Peyer's patch (tissue), 4 donors: ENCODE results near the gene RAB3A. TPM values are rescaled to one million over a fixed set of nuclear protein-coding genes. Genes with fewer than 3 reads are reported as not detected.

Experiments
- DNase-seq, 3 donors: peaks; one replicate each; pipeline ENCODE4 v3.0.0-alpha.2; 2017 to 2019
- H3K27ac ChIP-seq, 4 donors: fragments of 200-600 bp; sonication (generic); one replicate each; pipeline ENCODE4 v1.5.1; 2016 to 2019
- H3K27me3 ChIP-seq, 2 donors: fragments of 200-600 bp; sonication (generic); one replicate each; pipeline ENCODE4 v1.5.1; 2019
- H3K36me3 ChIP-seq, 3 donors: fragments of 200-600 bp; sonication (generic); one replicate each; pipeline ENCODE4 v1.5.1; 2016 to 2019
- H3K4me1 ChIP-seq, 4 donors: fragments of 200-600 bp; sonication (generic); one replicate each; pipeline ENCODE4 v1.5.1; 2016 to 2019
- H3K4me3 ChIP-seq, 4 donors: fragments of 200-600 bp; sonication (generic); 1 replicate in 3 of 4; 2 replicates in 1 of 4; pipeline ENCODE4 v1.5.1; 2016 to 2019; ENCODE audit warnings: mild to moderate bottlenecking in 1 of 4
- H3K9me3 ChIP-seq, 4 donors: fragments of 200-600 bp; sonication (generic); one replicate each; pipeline ENCODE4 v1.5.1; 2016 to 2019; ENCODE audit warnings: mild to moderate bottlenecking in 1 of 4
- POLR2A ChIP-seq, 2 donors: fragments of 450-650 bp; IDR thresholded peaks; one replicate each; pipeline ENCODE4 v1.5.1; 2017; ENCODE audit warnings: antibody characterized with exemption in 2 of 2, mild to moderate bottlenecking in 2 of 2, moderate library complexity in 2 of 2
- total RNA-seq, 4 donors: library from RNA; depleted of rRNA; stranded (reverse); fragments of >200 nt; gene quantifications; one replicate each; pipeline ENCODE4 v1.1.0, GENCODE V29; 2016
- TF ChIP-seq, protein P1 (sequence below), 6 experiments: fragments of 450-650 bp in 4 of 6; fragments of 200-600 bp in 2 of 6; sonication (generic) in 1 of 6; IDR thresholded peaks; one replicate each; pipeline ENCODE4 v1.5.1; 2017 to 2019; ENCODE audit warnings: antibody characterized with exemption in 6 of 6, mild to moderate bottlenecking in 3 of 6, moderate library complexity in 1 of 6

RAB3A gene
- total RNA-seq, 4 donors from 2014 or later = 6.1 to 9.5 (median 8.3) TPM; not detected in 1

DNA sequence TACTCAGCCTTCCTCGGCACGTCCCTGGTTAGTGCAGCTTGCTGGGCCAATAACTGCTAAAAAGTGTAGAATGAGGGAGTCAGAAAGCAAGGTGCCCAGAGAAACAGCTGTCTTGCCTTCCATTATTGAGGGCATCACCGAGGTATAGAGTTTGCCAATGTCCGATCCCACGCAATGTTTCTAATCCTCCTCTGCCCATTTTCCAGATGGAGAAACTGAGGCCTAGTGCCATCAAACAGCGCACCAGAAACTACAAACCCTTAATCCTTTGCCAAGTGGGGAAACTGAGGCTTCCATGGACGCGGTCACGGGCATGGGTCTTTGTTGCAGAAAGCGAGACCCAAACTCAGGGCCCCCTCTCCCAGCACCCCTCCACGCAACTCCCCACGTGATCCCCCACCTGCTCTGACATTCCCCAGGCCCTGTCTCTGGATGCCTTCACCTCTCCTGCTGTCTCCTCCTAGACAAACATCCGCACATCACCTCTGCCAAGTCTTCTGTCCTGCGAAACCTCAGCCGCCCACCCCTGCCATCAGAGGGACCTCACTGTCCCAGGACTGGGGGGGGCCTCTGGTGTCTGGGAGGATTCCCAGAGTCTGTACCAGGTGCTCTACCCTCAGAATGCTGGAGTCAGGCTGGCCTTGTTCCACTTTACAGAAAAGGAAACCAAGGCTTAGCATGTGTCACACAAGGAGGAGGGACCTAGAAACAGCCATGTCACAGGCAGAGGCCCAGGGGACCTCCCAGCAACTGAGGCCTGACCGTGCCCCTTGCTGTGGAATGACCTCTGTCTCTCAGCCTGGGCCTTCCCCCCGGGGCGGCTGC, 23.3 kb upstream of the RAB3A start:
- H3K36me3 ChIP-seq = no peaks in the 10 kb centered on the region
- H3K4me1 ChIP-seq = peaks cover 0 to 25% (median 9%) of the 10 kb centered on the region in 4 donors
- no peak overlapping the region for H3K4me3 ChIP-seq
- no peak overlapping the region for H3K27ac ChIP-seq
- TF ChIP-seq, protein P1, sequence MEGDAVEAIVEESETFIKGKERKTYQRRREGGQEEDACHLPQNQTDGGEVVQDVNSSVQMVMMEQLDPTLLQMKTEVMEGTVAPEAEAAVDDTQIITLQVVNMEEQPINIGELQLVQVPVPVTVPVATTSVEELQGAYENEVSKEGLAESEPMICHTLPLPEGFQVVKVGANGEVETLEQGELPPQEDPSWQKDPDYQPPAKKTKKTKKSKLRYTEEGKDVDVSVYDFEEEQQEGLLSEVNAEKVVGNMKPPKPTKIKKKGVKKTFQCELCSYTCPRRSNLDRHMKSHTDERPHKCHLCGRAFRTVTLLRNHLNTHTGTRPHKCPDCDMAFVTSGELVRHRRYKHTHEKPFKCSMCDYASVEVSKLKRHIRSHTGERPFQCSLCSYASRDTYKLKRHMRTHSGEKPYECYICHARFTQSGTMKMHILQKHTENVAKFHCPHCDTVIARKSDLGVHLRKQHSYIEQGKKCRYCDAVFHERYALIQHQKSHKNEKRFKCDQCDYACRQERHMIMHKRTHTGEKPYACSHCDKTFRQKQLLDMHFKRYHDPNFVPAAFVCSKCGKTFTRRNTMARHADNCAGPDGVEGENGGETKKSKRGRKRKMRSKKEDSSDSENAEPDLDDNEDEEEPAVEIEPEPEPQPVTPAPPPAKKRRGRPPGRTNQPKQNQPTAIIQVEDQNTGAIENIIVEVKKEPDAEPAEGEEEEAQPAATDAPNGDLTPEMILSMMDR (IDR thresholded peaks at IDR 0.05) = no peak
- TF ChIP-seq POLR2A (IDR thresholded peaks at IDR 0.05) = no peak
- peaks cover 0 to 10% of the 10 kb centered on the region in 2 donors for H3K27me3 ChIP-seq
- no peaks in the 10 kb centered on the region for H3K9me3 ChIP-seq
- DNase-seq = no peak

DNA sequence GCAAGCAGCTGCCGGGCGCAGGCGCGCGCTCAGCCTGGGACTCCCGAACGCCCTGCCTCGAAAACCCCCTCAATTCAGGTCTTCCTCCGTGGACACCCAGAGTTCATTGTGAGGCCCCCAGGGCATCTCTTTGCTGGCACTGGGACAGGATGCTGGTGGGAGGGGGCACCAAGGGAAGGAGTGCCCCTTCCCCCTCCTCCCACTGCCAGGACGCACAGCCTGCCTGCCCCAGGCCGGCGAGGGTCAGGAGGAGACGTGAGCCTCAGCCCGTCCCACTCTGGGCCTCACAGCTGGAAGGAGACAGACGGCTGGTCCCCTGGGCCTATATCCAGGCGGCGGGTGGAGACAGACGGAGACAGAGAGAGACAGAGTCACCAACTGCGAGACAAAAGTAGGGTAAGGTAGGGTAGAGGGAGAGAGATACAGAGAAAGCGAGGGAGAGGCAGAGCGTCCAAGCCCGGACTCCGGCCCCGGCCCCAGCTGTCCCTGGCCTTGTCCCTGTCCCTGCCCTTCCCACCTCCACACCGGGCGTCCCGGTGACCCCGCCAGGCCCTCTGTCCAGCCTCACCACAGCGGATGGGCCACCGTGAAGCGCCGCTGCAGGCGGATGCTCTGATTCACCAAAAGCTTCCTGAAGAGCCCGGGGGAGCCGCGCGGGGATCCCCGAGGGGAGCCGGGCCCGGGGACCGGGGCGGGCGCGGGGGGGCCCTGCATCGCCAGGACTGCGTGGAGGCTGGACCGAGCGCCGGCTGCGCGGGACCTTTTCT, 22.0 kb upstream of the RAB3A start, which contains the start of gene PDE4C:
Gene PDE4C (minus strand): TSS at position 737 of the 767 bp plus-strand sequence. CDS start 23 bp downstream, at position 714.
- no peak for TF ChIP-seq POLR2A (IDR thresholded peaks at IDR 0.05)
- TF ChIP-seq, protein P1 (IDR thresholded peaks at IDR 0.05) = no peak
- DNase-seq = no peak
- H3K27me3 ChIP-seq = peaks cover 0 to 10% of the 10 kb centered on the region in 2 donors
- no peaks in the 10 kb centered on the region for H3K36me3 ChIP-seq
- H3K9me3 ChIP-seq = no peaks in the 10 kb centered on the region
- H3K27ac ChIP-seq = peak within 1 kb of the TSS in 2 of 4 donors; percentile 12 to 41
- peak within 1 kb of the TSS in 1 of 4 donors; percentile 22 for H3K4me3 ChIP-seq
- peaks cover 0 to 29% (median 9%) of the 10 kb centered on the region in 4 donors for H3K4me1 ChIP-seq

DNA sequence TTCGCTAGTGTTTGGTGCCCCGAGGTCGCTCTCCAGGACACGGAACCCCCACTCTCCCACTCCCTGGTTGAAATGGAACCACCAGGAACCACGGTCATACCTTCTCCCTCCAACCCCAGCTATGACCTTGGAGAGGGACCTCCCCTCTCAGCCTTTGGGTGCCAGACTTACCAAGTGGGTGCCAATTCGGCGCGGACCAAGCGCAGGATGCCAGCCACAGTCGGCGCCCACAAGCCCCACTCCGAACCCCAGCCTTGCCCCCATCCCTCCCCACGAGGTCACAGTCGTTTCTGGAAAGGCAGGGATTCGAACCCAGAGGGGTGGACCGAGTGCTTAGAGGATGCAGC, 21.5 kb upstream of the RAB3A start:
- Histone ChIP-seq H3K27me3 (peaks cover 0 to 10% of the 10 kb centered on the region in 2 donors), H3K9me3 (no peaks in the 10 kb centered on the region), H3K4me1 (peaks cover 0 to 31% (median 9%) of the 10 kb centered on the region in 4 donors), H3K36me3 (no peaks in the 10 kb centered on the region), H3K27ac (peak overlapping the region in 2 of 4 donors; percentile 12 to 41), H3K4me3 (peak overlapping the region in 1 of 4 donors; percentile 58)
- no peak for DNase-seq
- TF ChIP-seq, protein P1 (IDR thresholded peaks at IDR 0.05) = no peak
- no peak for TF ChIP-seq POLR2A (IDR thresholded peaks at IDR 0.05)

DNA sequence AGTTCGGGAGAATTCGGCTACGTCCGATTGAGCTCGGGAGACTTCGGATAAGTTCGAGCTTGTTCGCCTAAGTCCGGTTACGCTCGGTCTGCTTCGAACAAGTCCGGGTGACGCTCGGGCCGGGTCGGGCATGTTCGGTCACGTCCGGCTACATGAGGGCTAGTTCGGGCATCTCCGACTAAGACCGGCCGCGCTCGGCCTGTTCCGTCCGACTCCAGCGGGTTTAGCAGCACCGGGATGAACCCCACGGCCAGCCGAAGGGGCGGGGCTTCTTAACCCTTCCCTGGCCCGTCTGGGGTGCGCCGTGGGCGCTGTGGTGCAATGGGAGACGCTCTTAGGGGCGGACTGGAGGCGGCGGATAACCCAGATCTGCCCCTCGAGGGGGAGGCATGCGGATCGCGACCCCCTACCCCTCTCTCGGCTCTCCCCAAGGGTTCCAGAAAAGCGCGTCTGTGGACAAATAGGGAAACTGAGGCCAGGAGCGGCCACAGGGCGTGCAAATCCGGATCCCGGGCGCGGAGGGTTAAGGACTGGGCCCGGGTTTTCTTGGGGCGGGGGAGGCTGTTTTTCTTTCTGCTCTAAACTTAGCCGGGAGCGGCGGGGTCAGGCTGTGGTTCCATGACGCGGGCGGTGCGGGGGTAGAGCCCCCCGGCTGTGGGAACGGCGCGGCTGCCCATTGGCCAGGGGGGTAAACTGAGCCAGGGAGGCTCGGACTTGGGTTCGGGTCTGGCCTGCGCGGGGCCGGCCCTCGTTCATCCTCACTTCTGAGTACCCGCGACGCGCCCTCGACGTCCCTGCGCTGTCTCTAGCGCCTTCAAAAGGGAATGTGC, 20.9 kb upstream of the RAB3A start:
- peaks cover 0 to 10% of the 10 kb centered on the region in 2 donors for H3K27me3 ChIP-seq
- peak; percentile 90 to 99 (median 98) for DNase-seq
- no peaks in the 10 kb centered on the region for H3K36me3 ChIP-seq
- peaks cover 0 to 31% (median 9%) of the 10 kb centered on the region in 4 donors for H3K4me1 ChIP-seq
- peak overlapping the region in 3 of 4 donors; percentile 12 to 54 (median 38) for H3K27ac ChIP-seq
- peak overlapping the region; percentile 15 to 58 (median 42) for H3K4me3 ChIP-seq
- no peak for TF ChIP-seq POLR2A (IDR thresholded peaks at IDR 0.05)
- TF ChIP-seq, protein P1 (IDR thresholded peaks at IDR 0.05) = no peak
- no peaks in the 10 kb centered on the region for H3K9me3 ChIP-seq
